Mononuclear cell (primary cell): Measurements from ENCODE around the gene CASR. TPM values are rescaled to one million over a fixed set of nuclear protein-coding genes. Genes with fewer than 3 reads are reported as not detected.

ENCODE experiments used
- H3K27me3 ChIP-seq: 2 replicates; pipeline ENCODE4 v1.6.0; 2011; ENCODE audit warnings: low read length, control low read depth; ENCODE audit not compliant: insufficient read depth
- H3K4me1 ChIP-seq: 2 replicates; pipeline ENCODE4 v1.5.1; 2011; ENCODE audit warnings: mild to moderate bottlenecking, low read length, control low read depth; ENCODE audit not compliant: insufficient read depth
- H3K4me3 ChIP-seq: 2 replicates; pipeline ENCODE4 v1.5.1; 2011; ENCODE audit warnings: mild to moderate bottlenecking, low read length, moderate library complexity
- H3K9me3 ChIP-seq: 2 replicates; pipeline ENCODE4 v1.5.1; 2011; ENCODE audit warnings: low read depth, mild to moderate bottlenecking, control low read depth, low read length
- total RNA-seq: library from RNA; depleted of rRNA; stranded (reverse); fragments of >200 nt; gene quantifications from one replicate; pipeline ENCODE4 v1.2.3, GENCODE V29; 2012

The CASR gene
- total RNA-seq, 1 donor, result 1.2 TPM

DNA sequence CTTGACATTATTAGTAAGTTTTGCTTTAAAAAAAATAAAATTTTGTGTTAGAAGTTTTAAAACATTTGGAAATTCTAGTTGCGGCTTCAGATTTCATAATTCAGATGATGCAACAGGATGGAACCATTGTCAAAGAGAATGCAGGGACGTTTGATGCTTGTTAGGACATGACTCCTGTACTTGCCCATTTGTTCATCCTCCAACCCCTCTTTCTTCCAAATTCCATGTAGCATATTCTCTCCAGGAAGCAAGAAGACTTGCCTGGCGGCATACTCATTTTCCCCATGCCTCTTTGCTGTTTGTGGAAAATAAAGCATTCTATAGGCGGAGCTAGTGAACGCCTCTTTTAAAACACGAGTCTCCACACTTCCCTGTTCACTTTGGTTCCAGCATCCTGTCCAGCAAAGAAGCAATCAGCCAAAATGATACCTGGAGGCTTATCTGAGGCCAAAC, 141.4 kb downstream of the CASR start, which contains the start of gene CSTA:
Gene CSTA, plus strand, starts transcription at position 378 of the 453 bp plus-strand sequence. Its CDS starts 45 bp downstream, at position 423.
- H3K27me3 ChIP-seq, result no peaks in the 10 kb centered on the region
- H3K4me3 ChIP-seq, result peak within 1 kb of the TSS; percentile 45
- H3K9me3 ChIP-seq, result no peaks in the 10 kb centered on the region
- peaks cover 16% of the 10 kb centered on the region for H3K4me1 ChIP-seq

DNA sequence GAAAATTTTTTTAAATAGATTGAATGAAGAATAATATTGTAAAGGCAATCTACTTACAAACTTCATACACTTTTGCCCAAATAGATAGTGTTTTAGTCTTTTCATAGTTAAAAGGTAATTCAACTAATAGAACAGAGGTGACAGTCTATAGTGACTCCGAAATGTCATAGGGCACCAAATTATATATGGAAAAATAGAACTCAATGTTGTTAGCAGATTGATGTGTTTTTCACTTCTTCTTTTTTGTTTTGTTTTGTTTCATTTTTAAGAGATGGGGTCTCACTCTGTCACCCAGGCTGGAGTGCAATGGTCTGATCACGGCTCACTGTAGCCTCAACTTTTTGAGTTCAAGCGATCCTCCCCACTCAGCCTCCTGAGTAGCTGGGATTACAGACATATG, 142.3 kb downstream of the CASR start:
- Histone ChIP-seq H3K4me3 (peak overlapping the region; percentile 45), H3K9me3 (no peaks in the 10 kb centered on the region), H3K4me1 (peaks cover 16% of the 10 kb centered on the region), H3K27me3 (no peaks in the 10 kb centered on the region)

DNA sequence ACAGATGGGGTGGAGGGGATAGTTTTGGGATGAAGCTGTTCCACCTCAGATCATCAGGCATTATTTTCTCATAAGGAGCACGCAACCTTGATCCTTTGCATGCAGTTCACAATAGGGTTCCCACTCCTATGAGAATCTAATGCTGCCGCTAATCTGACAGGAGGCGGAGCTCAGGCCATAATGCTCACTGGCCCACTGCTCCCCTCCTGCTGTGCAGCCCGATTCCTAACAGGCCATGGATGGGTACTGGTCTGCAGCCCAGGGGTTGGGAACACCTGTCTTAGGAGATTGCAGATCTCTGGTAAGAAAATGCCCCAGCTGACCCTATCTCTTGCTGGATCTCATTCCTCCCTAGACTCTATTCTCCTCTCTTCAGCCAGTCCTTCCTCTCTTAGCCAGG, 148.4 kb downstream of the CASR start:
- Histone ChIP-seq H3K9me3 (no peaks in the 10 kb centered on the region), H3K27me3 (no peaks in the 10 kb centered on the region), H3K4me1 (peaks cover 1% of the 10 kb centered on the region), H3K4me3 (no peak overlapping the region)

DNA sequence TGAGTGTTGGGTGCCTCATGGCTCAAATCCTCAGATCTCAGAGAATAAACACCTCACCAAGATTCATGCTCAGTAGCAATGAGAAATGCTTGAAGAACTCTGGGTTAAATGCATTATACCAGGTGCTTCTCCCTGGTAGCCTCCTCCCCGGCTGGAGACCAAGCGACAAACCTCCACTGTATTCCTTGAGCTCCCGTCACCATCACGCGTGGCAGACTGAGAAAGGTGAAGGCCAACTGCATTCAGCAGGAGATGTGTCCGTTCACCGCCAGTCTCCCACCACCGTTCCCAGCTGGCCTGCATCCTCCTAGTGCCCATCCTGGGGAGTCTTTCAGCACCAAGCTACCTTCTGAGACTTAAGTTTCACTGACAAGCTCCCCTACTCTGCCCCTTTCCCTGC, 149.1 kb downstream of the CASR start:
- Histone ChIP-seq H3K27me3 (no peaks in the 10 kb centered on the region), H3K4me3 (no peak overlapping the region), H3K4me1 (no peaks in the 10 kb centered on the region), H3K9me3 (no peaks in the 10 kb centered on the region)

Other genes with a start within 250 kb of the CASR start
- gene ILDR1, start 161.4 kb upstream of the CASR start, total RNA-seq, result 0.21 TPM
- 50.1 TPM for gene CD86, start 128.3 kb upstream of the CASR start, total RNA-seq
- gene CSTA, start 141.6 kb downstream of the CASR start, total RNA-seq, result 90.5 TPM
- 16.1 TPM for gene MIX23, start 199.6 kb downstream of the CASR start, total RNA-seq
- gene FAM162A, start 200.5 kb downstream of the CASR start, total RNA-seq, result 19.2 TPM
- gene WDR5B, start 232.4 kb downstream of the CASR start, total RNA-seq, result 6.0 TPM